HepG2 (cell line): Measurements from ENCODE around the gene EIF3M. TPM values are rescaled to one million over a fixed set of nuclear protein-coding genes. Genes with fewer than 3 reads are reported as not detected.
A peak's percentile ranks its signal among the peaks of the same experiment; 100 is the strongest.

Experiments used
- ATAC-seq: fragments of 200-7000 bp; cut with Tn5 transposase; 3 replicates; pipeline ENCODE4 v1.9.1; 2020; ENCODE audit warnings: mild to moderate bottlenecking, moderate library complexity
- BruUV-seq: library from RNA; stranded (reverse); fragments of 400-500 nt; replicated peaks from 2 replicates; lab custom pipeline; 2021; lab: Mats Ljungman, UMichigan
- CTCF ChIA-PET: fragments of 300-600 bp; formaldehyde crosslinking; extraction: SDS; loops from one replicate; lab custom pipeline; 2021; ENCODE audit warnings: low total read pairs, inconsistent platforms, low intra/inter-chr PET ratio; lab: Yijun Ruan, JAX
- POLR2A ChIA-PET: fragments of 350-600 bp; sonication (Branson Sonifier 250); formaldehyde crosslinking; loops from one replicate; lab custom pipeline; 2020; ENCODE audit warnings: antibody characterized with exemption, inconsistent platforms; lab: Yijun Ruan, JAX
- DNase-seq: peaks from one replicate; pipeline ENCODE4 v3.0.0-alpha.2; 2015; ENCODE audit warnings: low spot score
- FAIRE-seq: peaks from 3 replicates; lab custom pipeline; 2011; peaks lifted over from hg19 to GRCh38; lab: Jason Lieb, UNC
- H2AFZ ChIP-seq: one replicate; pipeline ENCODE4 v1.6.1; 2011; ENCODE audit warnings: low read length, inconsistent platforms
- H3K27ac ChIP-seq: fragments of 300-600 bp; 3 replicates; pipeline ENCODE4 v1.8.0; 2011; ENCODE audit warnings: mixed run types, mild to moderate bottlenecking, mixed read lengths, low read length, inconsistent platforms; ENCODE audit not compliant: insufficient read depth; ENCODE audit errors: extremely low read length
- H3K27me3 ChIP-seq, 2 experiments: fragments of 200-600 bp in 1 of 2; 2 replicates in 1 of 2; 3 replicates in 1 of 2; pipeline versions ENCODE4 v1.6.0 to v1.8.0; 2011; ENCODE audit warnings: low read length in 2 of 2, mild to moderate bottlenecking in 2 of 2, moderate library complexity in 2 of 2, inconsistent platforms in 1 of 2; ENCODE audit not compliant: insufficient read depth in 2 of 2, control insufficient read depth in 1 of 2
- H3K36me3 ChIP-seq, 2 experiments: fragments of 200-600 bp in 1 of 2; replicated peaks in 1 of 2; 2 replicates in 1 of 2; 3 replicates in 1 of 2; pipeline versions ENCODE4 v1.5.1 to v1.8.0; 2011; ENCODE audit warnings: low read length in 2 of 2, inconsistent platforms in 1 of 2; ENCODE audit not compliant: insufficient read depth in 2 of 2, control insufficient read depth in 1 of 2
- H3K4me1 ChIP-seq: 2 replicates; pipeline ENCODE4 v1.5.1; 2012; ENCODE audit warnings: low read length, inconsistent platforms; ENCODE audit not compliant: insufficient read depth
- H3K4me2 ChIP-seq: 2 replicates; pipeline ENCODE4 v1.6.0; 2011; ENCODE audit warnings: low read depth, low read length, inconsistent platforms
- H3K4me3 ChIP-seq, 3 experiments: fragments of 200-600 bp in 1 of 3; sonication (generic), shearing (Covaris generic) in 1 of 3; replicated peaks in 1 of 3; 2 replicates each; pipeline ENCODE4 v1.5.1; 2011 to 2016; ENCODE audit warnings: low read length in 3 of 3, inconsistent platforms in 2 of 3, low read depth in 2 of 3, mild to moderate bottlenecking in 2 of 3, control low read depth in 1 of 3, mixed read lengths in 1 of 3; ENCODE audit not compliant: insufficient read depth in 1 of 3
- H3K79me2 ChIP-seq: one replicate; pipeline ENCODE4 v1.6.1; 2011; ENCODE audit warnings: low read length, inconsistent platforms; ENCODE audit not compliant: insufficient read depth
- H3K9ac ChIP-seq: 2 replicates; pipeline ENCODE4 v1.6.0; 2011; ENCODE audit warnings: mild to moderate bottlenecking, low read depth, low read length, inconsistent platforms; ENCODE audit not compliant: insufficient read depth
- H3K9me3 ChIP-seq: 2 replicates; pipeline ENCODE4 v1.5.1; 2012; ENCODE audit warnings: mild to moderate bottlenecking, low read length
- H4K20me1 ChIP-seq: 2 replicates; pipeline ENCODE4 v1.6.0; 2011; ENCODE audit warnings: inconsistent platforms, mild to moderate bottlenecking, low read length, moderate library complexity; ENCODE audit not compliant: insufficient read depth
- WGBS: methylation state at CpG from one replicate; pipeline ENCODE4 v1.1.6; 2017; ENCODE audit warnings: low lambda C conversion rate; 5-methylcytosine and 5-hydroxymethylcytosine counted together
- in situ Hi-C: cut with HindIII; loops from 2 replicates; pipeline ENCODE4 v1.10.0; 2017; ENCODE audit warnings: low pct_unique_long_range_greater_than_20kb; ENCODE audit not compliant: extremely low pct_ligation_motif_present
- intact Hi-C: fragments of 100-400 bp; cut with micrococcal nuclease; formaldehyde crosslinking; loops from one replicate; pipeline ENCODE4 v1.10.0; 2022; ENCODE audit not compliant: unreplicated experiment
- polyA plus RNA-seq, 8 experiments: library from polyadenylated mRNA; depleted of rRNA in 3 of 8; stranded (reverse) in 7 of 8; unstranded in 1 of 8; fragments of >200 nt; fragmentation: Illumina TruSeq in 4 of 8; extraction: Trizol in 4 of 8; gene quantifications; 2 replicates each; pipeline versions ENCODE4 v1.2.1 to v1.2.3, GENCODE V29; 2011 to 2016; ENCODE audit warnings: low read depth in 4 of 8, missing spikeins in 1 of 8, mixed read lengths in 1 of 8; ENCODE audit not compliant: insufficient read depth in 1 of 8
- total RNA-seq, 5 experiments: library from RNA; depleted of rRNA; stranded (reverse); fragments of >200 nt; fragmentation: Illumina TruSeq; extraction: Trizol; gene quantifications; 2 replicates each; pipeline ENCODE4 v1.2.3, GENCODE V29; 2016; ENCODE audit warnings: low read depth in 1 of 5
- TF ChIP-seq, protein P1 (sequence below): sonication (generic); formaldehyde crosslinking; IDR thresholded peaks from 2 replicates; pipeline ENCODE4 v1.4.0; 2020; ENCODE audit warnings: missing genetic modification reagents
- TF ChIP-seq, protein P2 (sequence below): sonication (generic); formaldehyde crosslinking; IDR thresholded peaks from 2 replicates; pipeline ENCODE4 v1.5.0; 2020; ENCODE audit warnings: mild to moderate bottlenecking, missing genetic modification reagents, moderate library complexity
- TF ChIP-seq, protein P3 (sequence below): sonication (generic); formaldehyde crosslinking; IDR thresholded peaks from 2 replicates; pipeline ENCODE4 v1.5.0; 2020; ENCODE audit warnings: missing genetic modification reagents

EIF3M gene
- total and polyA plus RNA-seq, 2 of the 13 experiments (the other 11 are each of a cell fraction or from before 2014, with no cell fraction given) = 279 to 389 TPM

DNA sequence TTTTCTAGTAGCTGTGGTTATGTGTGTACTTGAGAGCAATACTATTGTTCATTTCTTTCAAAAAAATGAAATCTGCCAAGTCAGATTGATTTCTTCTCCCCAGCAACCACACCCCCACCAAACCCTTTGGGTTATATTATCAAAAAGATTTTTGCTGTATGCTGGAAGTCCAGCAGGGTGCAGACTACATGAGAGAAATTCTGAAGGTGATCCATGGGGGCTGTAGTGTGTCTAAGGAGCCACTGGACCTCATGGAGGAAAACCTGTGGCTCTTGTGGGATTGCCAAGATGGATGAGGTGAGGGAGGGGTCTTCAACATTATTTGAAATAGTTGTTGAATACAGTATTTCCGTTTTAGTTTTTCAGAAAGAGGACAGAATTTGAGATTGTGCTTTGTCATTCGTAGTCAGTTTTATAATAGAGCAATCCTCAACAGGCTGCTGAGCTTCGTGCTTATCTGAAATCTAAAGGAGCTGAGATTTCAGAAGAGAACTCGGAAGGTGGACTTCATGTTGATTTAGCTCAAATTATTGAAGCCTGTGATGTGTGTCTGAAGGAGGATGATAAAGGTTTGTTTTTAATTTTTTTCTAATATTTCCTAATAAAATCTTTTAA is 3.1 kb downstream of the EIF3M start:
- Histone ChIP-seq H3K4me3 (no peak overlapping the region), H3K4me1 (peaks cover 34% of the 10 kb centered on the region), H3K79me2 (peaks cover 51% of the 10 kb centered on the region), H3K27me3 (no peaks in the 10 kb centered on the region; a peak in 1 of 5 replicates), H3K4me2 (peak overlapping the region; percentile 37), H4K20me1 (peaks cover 35% of the 10 kb centered on the region), H3K27ac (no peak overlapping the region), H2AFZ (no peak overlapping the region), H3K9ac (no peak overlapping the region), H3K36me3 (peaks cover 7 to 32% of the 10 kb centered on the region in 2 experiments), H3K9me3 (no peaks in the 10 kb centered on the region)
- intact Hi-C loops (loop anchor here (1.0 kb wide), 1 partner anchor 207 kb away; no protein-coding TSS in a partner anchor), in situ Hi-C loops (no loop called here)
- ATAC-seq (peak; percentile 18; the same call in 1 of the 3 replicates), DNase-seq (peak; percentile 46), FAIRE-seq (no peak)
- TF ChIP-seq, protein P1, sequence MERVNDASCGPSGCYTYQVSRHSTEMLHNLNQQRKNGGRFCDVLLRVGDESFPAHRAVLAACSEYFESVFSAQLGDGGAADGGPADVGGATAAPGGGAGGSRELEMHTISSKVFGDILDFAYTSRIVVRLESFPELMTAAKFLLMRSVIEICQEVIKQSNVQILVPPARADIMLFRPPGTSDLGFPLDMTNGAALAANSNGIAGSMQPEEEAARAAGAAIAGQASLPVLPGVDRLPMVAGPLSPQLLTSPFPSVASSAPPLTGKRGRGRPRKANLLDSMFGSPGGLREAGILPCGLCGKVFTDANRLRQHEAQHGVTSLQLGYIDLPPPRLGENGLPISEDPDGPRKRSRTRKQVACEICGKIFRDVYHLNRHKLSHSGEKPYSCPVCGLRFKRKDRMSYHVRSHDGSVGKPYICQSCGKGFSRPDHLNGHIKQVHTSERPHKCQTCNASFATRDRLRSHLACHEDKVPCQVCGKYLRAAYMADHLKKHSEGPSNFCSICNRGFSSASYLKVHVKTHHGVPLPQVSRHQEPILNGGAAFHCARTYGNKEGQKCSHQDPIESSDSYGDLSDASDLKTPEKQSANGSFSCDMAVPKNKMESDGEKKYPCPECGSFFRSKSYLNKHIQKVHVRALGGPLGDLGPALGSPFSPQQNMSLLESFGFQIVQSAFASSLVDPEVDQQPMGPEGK (CRISPR knock-in tag) = 0 out of 2 replicates have a peak, but pooled peaks have one; percentile 18
- TF ChIP-seq, protein P2, sequence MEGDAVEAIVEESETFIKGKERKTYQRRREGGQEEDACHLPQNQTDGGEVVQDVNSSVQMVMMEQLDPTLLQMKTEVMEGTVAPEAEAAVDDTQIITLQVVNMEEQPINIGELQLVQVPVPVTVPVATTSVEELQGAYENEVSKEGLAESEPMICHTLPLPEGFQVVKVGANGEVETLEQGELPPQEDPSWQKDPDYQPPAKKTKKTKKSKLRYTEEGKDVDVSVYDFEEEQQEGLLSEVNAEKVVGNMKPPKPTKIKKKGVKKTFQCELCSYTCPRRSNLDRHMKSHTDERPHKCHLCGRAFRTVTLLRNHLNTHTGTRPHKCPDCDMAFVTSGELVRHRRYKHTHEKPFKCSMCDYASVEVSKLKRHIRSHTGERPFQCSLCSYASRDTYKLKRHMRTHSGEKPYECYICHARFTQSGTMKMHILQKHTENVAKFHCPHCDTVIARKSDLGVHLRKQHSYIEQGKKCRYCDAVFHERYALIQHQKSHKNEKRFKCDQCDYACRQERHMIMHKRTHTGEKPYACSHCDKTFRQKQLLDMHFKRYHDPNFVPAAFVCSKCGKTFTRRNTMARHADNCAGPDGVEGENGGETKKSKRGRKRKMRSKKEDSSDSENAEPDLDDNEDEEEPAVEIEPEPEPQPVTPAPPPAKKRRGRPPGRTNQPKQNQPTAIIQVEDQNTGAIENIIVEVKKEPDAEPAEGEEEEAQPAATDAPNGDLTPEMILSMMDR (CRISPR knock-in tag) = peak; percentile 34; the same call in 1 of the 2 replicates
- TF ChIP-seq, protein P3, sequence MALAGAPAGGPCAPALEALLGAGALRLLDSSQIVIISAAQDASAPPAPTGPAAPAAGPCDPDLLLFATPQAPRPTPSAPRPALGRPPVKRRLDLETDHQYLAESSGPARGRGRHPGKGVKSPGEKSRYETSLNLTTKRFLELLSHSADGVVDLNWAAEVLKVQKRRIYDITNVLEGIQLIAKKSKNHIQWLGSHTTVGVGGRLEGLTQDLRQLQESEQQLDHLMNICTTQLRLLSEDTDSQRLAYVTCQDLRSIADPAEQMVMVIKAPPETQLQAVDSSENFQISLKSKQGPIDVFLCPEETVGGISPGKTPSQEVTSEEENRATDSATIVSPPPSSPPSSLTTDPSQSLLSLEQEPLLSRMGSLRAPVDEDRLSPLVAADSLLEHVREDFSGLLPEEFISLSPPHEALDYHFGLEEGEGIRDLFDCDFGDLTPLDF (CRISPR knock-in tag) = no peak
- CTCF ChIA-PET = no interaction called here
- BruUV-seq = no TSS peak
- 70% methylated on average over 4 of the region's 4 CpGs for WGBS
- POLR2A ChIA-PET = no interaction called here
